OCI-LY3 (cell line): ENCODE data around the gene GALNT18.

ENCODE experiments used
- EZH2phosphoT487 ChIP-seq: fragments of 200-600 bp; shearing (Covaris generic); IDR thresholded peaks from 2 replicates; pipeline ENCODE4 v1.6.1; 2018; ENCODE audit warnings: antibody characterized with exemption, mixed run types, low read depth
- TF ChIP-seq, protein P1 (sequence below): fragments of 200-600, 300-600 bp; sonication (generic); IDR thresholded peaks from 2 replicates; pipeline ENCODE4 v1.5.1; 2014; ENCODE audit warnings: antibody characterized with exemption, low read length, low read depth

DNA sequence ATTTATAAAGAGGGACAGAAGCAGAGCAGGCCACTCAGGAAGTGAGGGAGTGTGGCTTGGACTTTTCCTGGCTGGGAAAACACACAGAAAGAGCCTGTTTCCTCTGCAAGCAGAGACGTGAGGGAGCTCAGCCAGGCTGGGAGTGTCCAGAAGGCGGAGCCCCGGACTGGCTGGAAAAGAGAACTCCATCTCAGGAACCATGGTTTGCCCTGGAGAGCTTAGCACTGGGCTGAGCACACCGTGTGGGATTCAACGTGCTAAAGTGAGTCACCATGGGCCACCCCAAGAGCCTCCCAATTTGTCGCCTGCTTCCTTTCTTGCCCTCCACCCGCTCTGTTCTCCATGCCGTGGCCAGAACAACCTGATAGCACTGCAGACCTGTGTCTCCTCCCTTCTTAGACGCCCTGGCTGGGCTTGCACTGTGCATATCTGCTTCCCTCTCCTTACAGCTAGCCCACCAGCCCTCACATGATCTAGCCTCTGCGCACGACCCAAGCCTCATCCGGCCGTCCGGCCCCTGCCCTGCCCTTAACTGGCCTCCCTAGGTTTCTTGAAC is 51.8 kb downstream of the GALNT18 start:
- TF ChIP-seq, protein P1, sequence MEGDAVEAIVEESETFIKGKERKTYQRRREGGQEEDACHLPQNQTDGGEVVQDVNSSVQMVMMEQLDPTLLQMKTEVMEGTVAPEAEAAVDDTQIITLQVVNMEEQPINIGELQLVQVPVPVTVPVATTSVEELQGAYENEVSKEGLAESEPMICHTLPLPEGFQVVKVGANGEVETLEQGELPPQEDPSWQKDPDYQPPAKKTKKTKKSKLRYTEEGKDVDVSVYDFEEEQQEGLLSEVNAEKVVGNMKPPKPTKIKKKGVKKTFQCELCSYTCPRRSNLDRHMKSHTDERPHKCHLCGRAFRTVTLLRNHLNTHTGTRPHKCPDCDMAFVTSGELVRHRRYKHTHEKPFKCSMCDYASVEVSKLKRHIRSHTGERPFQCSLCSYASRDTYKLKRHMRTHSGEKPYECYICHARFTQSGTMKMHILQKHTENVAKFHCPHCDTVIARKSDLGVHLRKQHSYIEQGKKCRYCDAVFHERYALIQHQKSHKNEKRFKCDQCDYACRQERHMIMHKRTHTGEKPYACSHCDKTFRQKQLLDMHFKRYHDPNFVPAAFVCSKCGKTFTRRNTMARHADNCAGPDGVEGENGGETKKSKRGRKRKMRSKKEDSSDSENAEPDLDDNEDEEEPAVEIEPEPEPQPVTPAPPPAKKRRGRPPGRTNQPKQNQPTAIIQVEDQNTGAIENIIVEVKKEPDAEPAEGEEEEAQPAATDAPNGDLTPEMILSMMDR = no peak
- no peak for TF ChIP-seq EZH2phosphoT487
